GM20000 (cell line): Measurements from ENCODE around the gene UBA7.
"Not testable (repeated sequence)": the region's sequence is repeated elsewhere in the genome, so short reads cannot be mapped to it uniquely, and the experiment has no call there.

Source experiments
- DNase-seq: peaks from one replicate; pipeline ENCODE4 v3.0.0; 2012; ENCODE audit warnings: low spot score
- TF ChIP-seq, protein P1 (sequence below): IDR thresholded peaks from 2 replicates; pipeline ENCODE4 v1.5.1; 2012; ENCODE audit warnings: mild to moderate bottlenecking, control low read depth; ENCODE audit errors: extremely low read depth, missing control alignments

UBA7 gene

GRCh38 chr3:49780080-49780974 is 33.4 kb downstream of the UBA7 start:
- TF ChIP-seq, protein P1, sequence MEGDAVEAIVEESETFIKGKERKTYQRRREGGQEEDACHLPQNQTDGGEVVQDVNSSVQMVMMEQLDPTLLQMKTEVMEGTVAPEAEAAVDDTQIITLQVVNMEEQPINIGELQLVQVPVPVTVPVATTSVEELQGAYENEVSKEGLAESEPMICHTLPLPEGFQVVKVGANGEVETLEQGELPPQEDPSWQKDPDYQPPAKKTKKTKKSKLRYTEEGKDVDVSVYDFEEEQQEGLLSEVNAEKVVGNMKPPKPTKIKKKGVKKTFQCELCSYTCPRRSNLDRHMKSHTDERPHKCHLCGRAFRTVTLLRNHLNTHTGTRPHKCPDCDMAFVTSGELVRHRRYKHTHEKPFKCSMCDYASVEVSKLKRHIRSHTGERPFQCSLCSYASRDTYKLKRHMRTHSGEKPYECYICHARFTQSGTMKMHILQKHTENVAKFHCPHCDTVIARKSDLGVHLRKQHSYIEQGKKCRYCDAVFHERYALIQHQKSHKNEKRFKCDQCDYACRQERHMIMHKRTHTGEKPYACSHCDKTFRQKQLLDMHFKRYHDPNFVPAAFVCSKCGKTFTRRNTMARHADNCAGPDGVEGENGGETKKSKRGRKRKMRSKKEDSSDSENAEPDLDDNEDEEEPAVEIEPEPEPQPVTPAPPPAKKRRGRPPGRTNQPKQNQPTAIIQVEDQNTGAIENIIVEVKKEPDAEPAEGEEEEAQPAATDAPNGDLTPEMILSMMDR, result no peak

DNA sequence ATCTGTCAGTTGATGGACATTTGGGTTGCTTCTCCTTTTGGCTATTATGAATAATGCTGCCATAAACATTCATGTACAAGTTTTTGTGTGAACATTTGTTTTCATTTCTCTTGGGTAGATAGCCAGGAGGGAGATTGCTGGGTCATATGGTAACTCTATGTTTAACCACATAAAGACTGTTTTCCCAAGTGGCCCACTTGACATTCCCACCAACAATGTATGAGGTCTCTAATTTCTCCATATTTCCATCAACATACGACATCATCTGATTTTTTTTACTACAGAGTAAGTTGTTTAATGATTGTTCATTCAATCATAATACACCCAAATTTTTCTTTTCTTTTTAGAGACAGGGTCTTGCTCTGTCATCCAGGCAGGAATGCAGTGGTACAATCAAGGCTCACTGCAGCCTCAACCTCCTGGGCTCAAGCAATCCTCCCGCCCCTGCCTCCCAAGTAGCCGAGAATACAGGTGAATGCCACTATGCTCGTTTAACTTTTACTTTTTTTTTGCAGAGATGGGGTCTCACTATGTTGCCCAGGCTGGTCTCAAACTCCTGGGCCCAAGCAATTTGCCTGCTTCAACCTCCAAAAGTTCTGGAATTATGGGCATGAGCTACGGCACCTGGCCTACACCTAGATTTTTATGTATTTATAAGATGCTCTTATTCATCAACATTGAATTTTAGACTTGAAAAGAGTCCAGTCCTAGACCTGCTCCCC is 34.2 kb downstream of the UBA7 start:
- no peak for DNase-seq
- TF ChIP-seq, protein P1, result no peak

More at GRCh38 chr3:49780080-49780974, 33.4 kb downstream of the UBA7 start:
- DNase-seq, result no peak

DNA sequence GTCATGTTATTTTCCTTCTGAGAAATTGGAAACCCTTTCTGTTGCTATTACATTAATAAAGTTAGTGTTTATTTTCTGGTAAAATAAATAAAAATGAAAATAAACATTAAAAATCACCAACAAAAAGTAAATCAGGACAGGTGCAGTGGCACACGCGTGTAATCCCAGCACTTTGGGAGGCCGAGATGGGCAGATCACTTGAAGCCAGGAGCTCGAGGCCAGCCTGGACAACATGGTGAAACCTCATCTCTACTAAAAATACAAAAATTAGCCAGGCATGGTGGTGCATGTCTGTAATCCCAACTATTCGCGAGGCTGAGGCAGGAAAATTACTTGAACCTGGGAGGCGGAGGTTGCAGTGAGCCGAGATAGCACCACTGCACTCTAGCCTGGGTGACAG is 37.7 kb downstream of the UBA7 start:
- not testable (repeated sequence) for DNase-seq

- no peak for DNase-seq
- TF ChIP-seq, protein P1, result no peak
Observed at GRCh38 chr3:49775538-49775937, 38.2 kb downstream of the UBA7 start.

DNA sequence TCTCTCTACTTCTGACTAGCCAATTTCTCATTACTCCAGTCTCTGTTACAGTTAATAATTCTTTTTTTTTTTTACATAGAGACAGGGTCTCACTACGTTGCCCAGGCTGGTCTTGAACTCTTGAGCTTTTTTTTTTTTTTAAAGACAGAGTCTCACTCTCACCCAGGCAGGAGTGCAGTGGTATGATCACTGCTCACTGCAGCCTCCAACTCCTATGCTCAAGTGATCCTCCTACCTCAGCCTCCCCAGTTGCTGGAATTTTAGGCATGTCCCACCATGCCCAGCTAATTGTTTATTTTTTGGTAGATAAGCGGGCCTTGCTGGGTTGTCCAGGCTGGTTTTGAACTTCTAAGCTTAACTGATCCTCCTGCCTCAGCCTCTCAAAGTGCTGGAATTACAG is 41.0 kb downstream of the UBA7 start:
- TF ChIP-seq, protein P1, result no peak
- DNase-seq, result no peak

GRCh38 chr3:49771340-49771938 is 42.3 kb downstream of the UBA7 start:
- TF ChIP-seq, protein P1, result no peak
- no peak for DNase-seq

GRCh38 chr3:49769926-49770325 is 43.8 kb downstream of the UBA7 start:
- TF ChIP-seq, protein P1, result no peak

More at GRCh38 chr3:49769926-49770325, 43.8 kb downstream of the UBA7 start:
- no peak for DNase-seq
